MCF 10A (cell line): ENCODE measurements around the gene MFSD1. TPM values are rescaled to one million over a fixed set of nuclear protein-coding genes. Genes with fewer than 3 reads are reported as not detected.

Source experiments
- BruUV-seq: library from RNA; stranded (reverse); fragments of 400-500 nt; replicated peaks from 2 replicates; lab custom pipeline; 2021; lab: Mats Ljungman, UMichigan
- CTCF ChIA-PET: fragments of 300-600 bp; sonication (Branson Sonifier 250); formaldehyde crosslinking; extraction: SDS; loops from one replicate; lab custom pipeline; 2021; ENCODE audit warnings: antibody characterized with exemption, inconsistent platforms; lab: Yijun Ruan, JAX
- POLR2A ChIA-PET: fragments of 300-600, 350-650 bp; sonication (Branson Sonifier 250); formaldehyde crosslinking; extraction: SDS; loops from one replicate; lab custom pipeline; 2020; ENCODE audit warnings: antibody characterized with exemption, inconsistent platforms; lab: Yijun Ruan, JAX
- DNase-seq: peaks from one replicate; pipeline ENCODE4 v3.0.0-alpha.2; 2018; ENCODE audit not compliant: unreplicated experiment
- H3K27ac Mint-ChIP-seq: one replicate; pipeline ENCODE4 v1.8.0; 2022; ENCODE audit warnings: mild to moderate bottlenecking, low read depth, mixed read lengths; ENCODE audit not compliant: unreplicated experiment
- H3K27me3 Mint-ChIP-seq: one replicate; pipeline ENCODE4 v1.8.0; 2022; ENCODE audit warnings: mixed read lengths; ENCODE audit not compliant: insufficient read depth, unreplicated experiment
- H3K36me3 Mint-ChIP-seq: one replicate; pipeline ENCODE4 v1.8.0; 2022; ENCODE audit warnings: mild to moderate bottlenecking, moderate library complexity, mixed read lengths; ENCODE audit not compliant: insufficient read depth, unreplicated experiment
- H3K4me1 Mint-ChIP-seq: one replicate; pipeline ENCODE4 v1.8.0; 2022; ENCODE audit warnings: mixed read lengths; ENCODE audit not compliant: insufficient read depth, unreplicated experiment
- H3K4me3 Mint-ChIP-seq: one replicate; pipeline ENCODE4 v1.8.0; 2022; ENCODE audit warnings: mild to moderate bottlenecking, moderate library complexity, mixed read lengths; ENCODE audit not compliant: unreplicated experiment
- H3K9me3 Mint-ChIP-seq: one replicate; pipeline ENCODE4 v1.8.0; 2022; ENCODE audit warnings: mixed read lengths; ENCODE audit not compliant: unreplicated experiment
- CTCF ChIP-seq: fragments of 200-600 bp; IDR thresholded peaks from one replicate; pipeline ENCODE4 v1.8.0; 2022; ENCODE audit warnings: antibody characterized with exemption, mild to moderate bottlenecking; ENCODE audit not compliant: unreplicated experiment
- intact Hi-C: fragments of 100-400 bp; cut with micrococcal nuclease; formaldehyde crosslinking; loops from 2 replicates; pipeline ENCODE4 v1.14.1; 2022
- total RNA-seq: library from RNA; stranded (reverse); gene quantifications from 2 replicates; pipeline ENCODE4 v1.2.3, GENCODE V29; 2022

Gene MFSD1
- total RNA-seq, 1 experiment from 2014 or later = 28.9 TPM

- ChIA-PET POLR2A (no interaction called here), CTCF (no interaction called here)
- H3K4me3 Mint-ChIP-seq = no peak overlapping the region
- TF ChIP-seq CTCF = no peak
- H3K9me3 Mint-ChIP-seq = peaks cover 22% of the 10 kb centered on the region
- H3K4me1 Mint-ChIP-seq = no peaks in the 10 kb centered on the region
- no TSS peak for BruUV-seq
- H3K27ac Mint-ChIP-seq = no peak overlapping the region
- DNase-seq = no peak
- H3K36me3 Mint-ChIP-seq = no peaks in the 10 kb centered on the region
- H3K27me3 Mint-ChIP-seq = no peaks in the 10 kb centered on the region
- intact Hi-C loops = loop anchor here (10.0 kb wide), 1 partner anchor 1177 kb away; no protein-coding TSS in a partner anchor
These were observed 20.0 kb upstream of the MFSD1 start for GRCh38 chr3:158781849-158782248.

GRCh38 chr3:158782283-158782989 is 19.4 kb upstream of the MFSD1 start:
- CTCF ChIA-PET = interaction anchor here (0.9 to 1.6 kb wide), 4 partner anchors 10 to 124 kb away, joined by 3 to 9 read pairs (median 3); no protein-coding TSS in a partner anchor
- Mint-ChIP-seq H3K36me3 (no peaks in the 10 kb centered on the region), H3K4me3 (no peak overlapping the region), H3K9me3 (peaks cover 22% of the 10 kb centered on the region), H3K27ac (no peak overlapping the region), H3K4me1 (no peaks in the 10 kb centered on the region), H3K27me3 (no peaks in the 10 kb centered on the region)
- no peak for TF ChIP-seq CTCF
- no TSS peak for BruUV-seq
- POLR2A ChIA-PET = no interaction called here
- intact Hi-C loops = loop anchor here (10.0 kb wide), 1 partner anchor 1178 kb away; no protein-coding TSS in a partner anchor
- DNase-seq = no peak

GRCh38 chr3:158783051-158783450 is 18.8 kb upstream of the MFSD1 start:
- Mint-ChIP-seq H3K9me3 (peaks cover 22% of the 10 kb centered on the region), H3K4me3 (no peak overlapping the region), H3K36me3 (no peaks in the 10 kb centered on the region), H3K4me1 (no peaks in the 10 kb centered on the region), H3K27me3 (no peaks in the 10 kb centered on the region), H3K27ac (no peak overlapping the region)
- CTCF ChIA-PET = interaction anchor here (0.5 to 1.6 kb wide), 6 partner anchors 9 to 124 kb away, joined by 3 to 9 read pairs (median 3); no protein-coding TSS in a partner anchor
- no peak for TF ChIP-seq CTCF
- DNase-seq = no peak
- intact Hi-C loops = loop anchor here (10.0 kb wide), 1 partner anchor 1178 kb away; no protein-coding TSS in a partner anchor
- POLR2A ChIA-PET = no interaction called here
- no TSS peak for BruUV-seq

GRCh38 chr3:158785972-158786371 is 15.9 kb upstream of the MFSD1 start:
- DNase-seq = no peak
- Mint-ChIP-seq H3K36me3 (no peaks in the 10 kb centered on the region), H3K9me3 (peaks cover 14% of the 10 kb centered on the region), H3K27ac (no peak overlapping the region), H3K4me3 (no peak overlapping the region), H3K27me3 (no peaks in the 10 kb centered on the region), H3K4me1 (peaks cover under 1% of the 10 kb centered on the region)
- CTCF ChIA-PET = interaction anchor here (0.5 to 12.2 kb wide), 4 partner anchors 20 to 141 kb away, joined by 3 to 238 read pairs (median 4); no protein-coding TSS in a partner anchor
- BruUV-seq = no TSS peak
- no peak for TF ChIP-seq CTCF
- POLR2A ChIA-PET = no interaction called here
- intact Hi-C loops = loop anchor here (10.0 kb wide), 1 partner anchor 1181 kb away; no protein-coding TSS in a partner anchor
